ENCODE measurements around the gene NFYA. TPM values are rescaled to one million over a fixed set of nuclear protein-coding genes. Genes with fewer than 3 reads are reported as not detected.
A peak's percentile ranks its signal among the peaks of the same experiment; 100 is the strongest.

The NFYA gene
- total RNA-seq, 1 donor from 2014 or later = 33.3 TPM

DNA sequence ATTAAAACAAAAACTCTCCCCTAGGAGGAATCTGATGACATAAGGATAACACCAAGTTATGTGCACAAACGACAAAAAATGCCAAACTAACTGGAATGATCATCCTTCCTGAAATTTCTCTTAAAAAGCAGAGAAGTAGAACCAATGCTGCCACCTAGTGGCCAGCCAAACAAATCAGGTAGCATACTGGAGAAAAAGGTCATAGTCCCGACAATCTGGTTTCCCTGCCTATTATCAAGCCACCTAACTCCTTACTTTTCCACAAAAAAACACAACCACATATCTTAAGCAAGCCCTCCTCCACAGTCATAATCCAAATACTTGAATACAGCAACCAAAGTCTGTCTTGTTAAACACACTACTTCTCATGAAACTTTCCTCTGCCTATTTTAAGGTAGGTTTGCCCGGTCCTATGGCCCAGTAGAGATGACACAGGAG lies 5.9 kb upstream of the NFYA start:
- Histone ChIP-seq H3K27me3 (ENCODE audit: control insufficient read depth, insufficient read depth, low read length) (no peaks in the 10 kb centered on the region), H3K4me3 (ENCODE audit: low read depth, low read length) (no peak overlapping the region), H3K36me3 (ENCODE audit: control insufficient read depth, insufficient read depth, low read length) (no peaks in the 10 kb centered on the region)
- TF ChIP-seq, protein P1, sequence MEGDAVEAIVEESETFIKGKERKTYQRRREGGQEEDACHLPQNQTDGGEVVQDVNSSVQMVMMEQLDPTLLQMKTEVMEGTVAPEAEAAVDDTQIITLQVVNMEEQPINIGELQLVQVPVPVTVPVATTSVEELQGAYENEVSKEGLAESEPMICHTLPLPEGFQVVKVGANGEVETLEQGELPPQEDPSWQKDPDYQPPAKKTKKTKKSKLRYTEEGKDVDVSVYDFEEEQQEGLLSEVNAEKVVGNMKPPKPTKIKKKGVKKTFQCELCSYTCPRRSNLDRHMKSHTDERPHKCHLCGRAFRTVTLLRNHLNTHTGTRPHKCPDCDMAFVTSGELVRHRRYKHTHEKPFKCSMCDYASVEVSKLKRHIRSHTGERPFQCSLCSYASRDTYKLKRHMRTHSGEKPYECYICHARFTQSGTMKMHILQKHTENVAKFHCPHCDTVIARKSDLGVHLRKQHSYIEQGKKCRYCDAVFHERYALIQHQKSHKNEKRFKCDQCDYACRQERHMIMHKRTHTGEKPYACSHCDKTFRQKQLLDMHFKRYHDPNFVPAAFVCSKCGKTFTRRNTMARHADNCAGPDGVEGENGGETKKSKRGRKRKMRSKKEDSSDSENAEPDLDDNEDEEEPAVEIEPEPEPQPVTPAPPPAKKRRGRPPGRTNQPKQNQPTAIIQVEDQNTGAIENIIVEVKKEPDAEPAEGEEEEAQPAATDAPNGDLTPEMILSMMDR (IDR thresholded peaks at IDR 0.05; ENCODE audit: insufficient read depth, low read length, poor library complexity, severe bottlenecking) = peak; percentile 72
- peak; percentile 54 for DNase-seq (ENCODE audit: low read depth)

DNA sequence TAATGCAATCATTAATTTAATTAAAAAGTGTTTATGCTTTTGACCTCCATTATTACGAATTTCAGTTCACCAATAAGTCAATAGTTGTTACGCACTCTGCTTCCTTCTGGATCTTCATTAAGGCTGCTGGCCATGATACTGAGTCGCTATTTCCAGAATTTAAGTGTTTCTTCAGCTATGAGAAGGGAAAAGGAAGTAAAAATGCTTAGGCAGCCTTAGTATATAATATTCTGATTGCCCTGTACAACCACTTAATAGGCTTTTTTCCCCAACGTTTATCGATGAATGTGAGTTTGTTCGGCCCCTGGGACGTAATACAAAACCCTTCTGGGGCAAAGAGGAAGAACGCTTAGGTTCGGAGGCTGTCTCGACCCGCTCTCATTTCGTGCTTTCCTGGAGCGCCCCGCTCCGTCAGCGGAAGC lies 1.3 kb upstream of the NFYA start:
- Histone ChIP-seq H3K36me3 (ENCODE audit: control insufficient read depth, insufficient read depth, low read length) (no peaks in the 10 kb centered on the region), H3K4me3 (ENCODE audit: low read depth, low read length) (peak overlapping the region; percentile 75), H3K27me3 (ENCODE audit: control insufficient read depth, insufficient read depth, low read length) (no peaks in the 10 kb centered on the region)
- DNase-seq (ENCODE audit: low read depth) = no peak
- TF ChIP-seq, protein P1 (IDR thresholded peaks at IDR 0.05; ENCODE audit: insufficient read depth, low read length, poor library complexity, severe bottlenecking) = no peak

DNA sequence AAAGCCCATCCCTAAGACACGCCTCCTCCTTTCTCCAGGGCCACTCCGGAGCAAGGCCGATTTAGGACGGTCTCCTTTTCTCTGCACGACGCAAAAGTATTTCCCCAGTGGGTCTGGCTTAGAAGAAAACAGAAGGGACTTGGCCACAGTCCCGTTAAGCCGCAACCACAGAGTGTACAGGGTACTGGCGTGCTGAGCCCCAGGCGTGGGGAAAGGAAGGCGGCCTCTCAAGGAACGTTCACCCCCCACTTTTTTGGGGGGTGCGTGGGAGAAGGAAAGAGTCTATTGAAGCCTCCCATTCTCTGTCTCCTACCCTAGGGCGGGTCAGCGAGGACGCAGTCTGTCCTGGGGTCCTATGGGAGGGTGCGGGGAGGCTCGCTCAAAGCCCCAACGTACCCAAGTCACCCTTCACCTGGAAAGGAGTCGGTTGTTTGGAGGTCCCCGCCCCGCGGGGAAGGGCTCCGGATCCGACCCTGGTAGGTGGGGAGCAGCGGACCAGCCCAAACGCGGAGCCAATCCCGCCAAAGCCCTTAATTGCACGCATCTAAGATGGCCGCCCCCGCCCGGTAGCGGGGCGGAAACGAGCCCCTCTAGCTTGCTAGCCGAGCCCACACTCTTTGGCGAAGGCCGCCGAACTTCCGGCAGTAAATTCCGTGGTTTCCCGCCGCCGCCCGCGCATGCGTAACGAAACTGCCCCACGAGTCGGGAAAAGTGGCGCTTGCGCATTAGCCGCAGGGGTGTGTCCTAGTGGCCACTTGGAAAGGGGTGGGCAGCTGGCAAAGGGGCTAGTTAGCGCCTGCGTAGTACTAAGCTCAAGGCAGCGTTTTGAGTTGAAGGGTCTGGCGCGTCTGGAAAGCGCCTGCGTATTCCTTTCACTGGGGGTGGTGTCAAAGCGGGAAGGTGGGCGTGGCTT lies 595 bp upstream of the NFYA start, which contains the start of gene OARD1:
Gene OARD1, minus strand, starts transcription at position 434 of the 913 bp plus-strand sequence. CDS start 722 bp downstream, outside the sequence.
- peak; percentile 94 for DNase-seq (ENCODE audit: low read depth)
- Histone ChIP-seq H3K4me3 (ENCODE audit: low read depth, low read length) (peak within 1 kb of the TSS; percentile 75), H3K36me3 (ENCODE audit: control insufficient read depth, insufficient read depth, low read length) (no peaks in the 10 kb centered on the region), H3K27me3 (ENCODE audit: control insufficient read depth, insufficient read depth, low read length) (no peaks in the 10 kb centered on the region)
- TF ChIP-seq, protein P1 (IDR thresholded peaks at IDR 0.05; ENCODE audit: insufficient read depth, low read length, poor library complexity, severe bottlenecking) = peak; percentile 6

DNA sequence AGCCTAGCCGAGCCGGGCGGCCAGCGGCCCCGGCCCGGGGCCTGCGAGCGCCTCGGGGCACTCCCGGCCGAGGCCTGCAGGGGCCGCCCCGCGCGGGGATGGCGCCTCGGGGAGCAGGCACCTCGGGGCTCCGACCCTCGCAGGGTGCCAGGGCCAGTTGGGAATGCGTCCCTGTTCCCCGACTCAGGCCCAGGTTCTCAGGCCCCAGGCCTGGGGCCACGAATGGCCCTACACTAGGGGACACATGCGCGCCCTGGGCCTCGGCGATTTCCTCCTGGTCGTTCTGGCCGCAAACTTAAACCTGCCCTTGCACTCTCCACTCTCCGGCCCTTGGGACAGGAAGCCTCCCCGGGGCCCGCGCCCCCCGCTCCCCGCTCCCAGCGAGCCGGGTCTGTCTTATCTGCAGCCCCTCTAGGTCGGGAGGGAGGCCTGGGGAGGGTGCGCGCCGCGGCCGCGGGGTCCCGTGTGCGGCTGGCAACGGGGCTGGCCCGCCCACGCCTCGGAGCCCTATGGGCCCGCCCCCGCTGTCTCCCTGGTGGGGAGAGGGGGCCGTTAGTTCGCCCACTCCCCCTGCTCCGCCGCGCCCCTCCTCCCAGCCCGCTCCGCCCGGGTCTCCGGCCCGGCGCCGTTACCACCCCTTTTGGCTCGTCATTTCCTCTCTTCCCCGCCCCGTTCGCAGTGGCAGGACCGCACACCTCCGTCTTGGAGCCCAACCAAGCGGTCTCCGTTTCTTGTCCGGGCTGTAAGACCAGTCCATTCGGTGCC lies 611 bp downstream of the NFYA start:
- peak overlapping the region; percentile 75 for H3K4me3 ChIP-seq (ENCODE audit: low read depth, low read length)

DNA sequence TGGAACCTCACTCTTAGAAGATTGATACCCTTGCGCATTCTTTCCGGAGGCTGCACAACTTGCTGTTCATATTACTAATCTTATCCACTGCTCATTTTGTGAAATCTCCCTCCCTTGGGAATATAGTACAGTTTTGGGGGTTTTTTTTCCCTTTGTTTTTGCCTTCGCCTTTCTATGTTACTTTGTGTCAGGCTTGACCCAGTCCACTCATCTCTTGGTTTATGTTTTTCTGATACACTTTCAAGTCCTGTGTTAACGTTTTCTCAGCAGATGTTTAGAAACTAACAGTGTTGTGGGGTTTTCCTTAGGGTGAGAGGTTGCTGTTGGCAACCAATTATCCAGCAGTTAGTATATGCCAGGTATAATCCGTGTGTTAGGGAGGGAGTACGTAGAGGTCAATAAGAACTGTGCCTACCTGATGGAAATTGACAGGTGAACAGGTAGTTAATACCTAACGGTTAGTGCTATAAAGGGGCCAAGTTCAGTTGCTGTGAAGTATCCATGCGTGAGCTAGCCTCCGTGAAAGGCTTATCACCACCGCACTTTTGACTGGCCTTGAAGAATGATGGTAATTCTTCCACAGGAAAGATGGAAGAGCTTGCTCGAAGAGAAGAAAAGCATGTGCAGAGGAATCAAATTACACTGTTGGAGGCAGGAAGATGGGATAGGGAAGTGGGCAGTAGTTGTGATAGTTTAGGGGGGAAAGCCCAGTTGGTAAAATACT lies 1.4 kb downstream of the NFYA start:
- H3K4me3 ChIP-seq (ENCODE audit: low read depth, low read length) = peak overlapping the region; percentile 75
- TF ChIP-seq, protein P1 (IDR thresholded peaks at IDR 0.05; ENCODE audit: insufficient read depth, low read length, poor library complexity, severe bottlenecking) = no peak
- no peaks in the 10 kb centered on the region for H3K36me3 ChIP-seq (ENCODE audit: control insufficient read depth, insufficient read depth, low read length)
- no peaks in the 10 kb centered on the region for H3K27me3 ChIP-seq (ENCODE audit: control insufficient read depth, insufficient read depth, low read length)
- no peak for DNase-seq (ENCODE audit: low read depth)

More for the DNA sequence above, 611 bp downstream of the NFYA start:
- TF ChIP-seq, protein P1 (IDR thresholded peaks at IDR 0.05; ENCODE audit: insufficient read depth, low read length, poor library complexity, severe bottlenecking) = peak; percentile 11
- DNase-seq (ENCODE audit: low read depth) = peak; percentile 39
- Histone ChIP-seq H3K36me3 (ENCODE audit: control insufficient read depth, insufficient read depth, low read length) (no peaks in the 10 kb centered on the region), H3K27me3 (ENCODE audit: control insufficient read depth, insufficient read depth, low read length) (no peaks in the 10 kb centered on the region)
